DND-41 (cell line): ENCODE measurements around the gene PRSS56.

Source experiments
- EZH2 ChIP-seq: IDR thresholded peaks from 3 replicates; pipeline ENCODE4 v1.6.1; 2012; ENCODE audit warnings: borderline replicate concordance, low read depth, mild to moderate bottlenecking, moderate library complexity, low read length, inconsistent platforms; ENCODE audit not compliant: severe bottlenecking
- TF ChIP-seq, protein P1 (sequence below): IDR thresholded peaks from 2 replicates; pipeline ENCODE4 v1.5.1; 2012; ENCODE audit warnings: borderline replicate concordance, low read length, moderate library complexity, mild to moderate bottlenecking; ENCODE audit not compliant: poor library complexity, severe bottlenecking; ENCODE audit errors: extremely low read depth

DNA sequence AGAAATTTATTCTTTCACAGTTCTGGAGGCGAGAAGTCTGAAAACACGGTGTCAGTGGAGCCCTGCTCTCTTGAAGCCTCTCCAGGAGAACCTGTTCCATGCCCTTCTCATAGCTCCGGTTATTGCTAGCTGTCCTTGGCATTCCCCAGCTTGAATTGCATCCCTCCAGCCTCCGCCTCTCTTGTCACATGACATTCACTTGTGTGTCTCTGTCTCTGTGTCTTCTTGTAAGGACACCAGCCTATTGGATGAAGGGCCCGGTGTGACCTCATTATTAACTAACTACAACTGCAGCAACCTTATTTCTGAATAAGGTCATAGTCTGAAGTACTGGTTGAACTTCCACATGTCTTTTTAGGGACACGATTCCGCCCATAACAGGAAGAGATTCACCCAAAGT lies 4.5 kb upstream of the PRSS56 start:
- TF ChIP-seq, protein P1, sequence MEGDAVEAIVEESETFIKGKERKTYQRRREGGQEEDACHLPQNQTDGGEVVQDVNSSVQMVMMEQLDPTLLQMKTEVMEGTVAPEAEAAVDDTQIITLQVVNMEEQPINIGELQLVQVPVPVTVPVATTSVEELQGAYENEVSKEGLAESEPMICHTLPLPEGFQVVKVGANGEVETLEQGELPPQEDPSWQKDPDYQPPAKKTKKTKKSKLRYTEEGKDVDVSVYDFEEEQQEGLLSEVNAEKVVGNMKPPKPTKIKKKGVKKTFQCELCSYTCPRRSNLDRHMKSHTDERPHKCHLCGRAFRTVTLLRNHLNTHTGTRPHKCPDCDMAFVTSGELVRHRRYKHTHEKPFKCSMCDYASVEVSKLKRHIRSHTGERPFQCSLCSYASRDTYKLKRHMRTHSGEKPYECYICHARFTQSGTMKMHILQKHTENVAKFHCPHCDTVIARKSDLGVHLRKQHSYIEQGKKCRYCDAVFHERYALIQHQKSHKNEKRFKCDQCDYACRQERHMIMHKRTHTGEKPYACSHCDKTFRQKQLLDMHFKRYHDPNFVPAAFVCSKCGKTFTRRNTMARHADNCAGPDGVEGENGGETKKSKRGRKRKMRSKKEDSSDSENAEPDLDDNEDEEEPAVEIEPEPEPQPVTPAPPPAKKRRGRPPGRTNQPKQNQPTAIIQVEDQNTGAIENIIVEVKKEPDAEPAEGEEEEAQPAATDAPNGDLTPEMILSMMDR: no peak
- no peak for TF ChIP-seq EZH2
